ENCODE measurements around the gene PCDH9. TPM values are rescaled to one million over a fixed set of nuclear protein-coding genes. Genes with fewer than 3 reads are reported as not detected.

PCDH9 gene
- total RNA-seq, 2 donors from 2014 or later: 0.20 to 0.50 TPM

GRCh38 chr13:66354879-66355751, 875.0 kb downstream of the PCDH9 start:
- peaks cover 0 to 1% of the 10 kb centered on the region in 2 donors for H3K27me3 Mint-ChIP-seq
- H3K9me3 Mint-ChIP-seq: peaks cover 1% of the 10 kb centered on the region
- no peak overlapping the region for H3K27ac Mint-ChIP-seq
- H3K4me3 Mint-ChIP-seq: no peak overlapping the region
- H3K4me1 Mint-ChIP-seq (ENCODE audit: low read depth in 2 of 2): no peaks in the 10 kb centered on the region
- no peaks in the 10 kb centered on the region for H3K36me3 Mint-ChIP-seq
- DNase-seq (ENCODE audit: low spot score): no peak
- ATAC-seq: no peak

GRCh38 chr13:66353664-66354063, 876.5 kb downstream of the PCDH9 start:
- Mint-ChIP-seq H3K4me1 (ENCODE audit: low read depth in 2 of 2) (no peaks in the 10 kb centered on the region), H3K27ac (no peak overlapping the region), H3K27me3 (peaks cover 0 to 3% of the 10 kb centered on the region in 2 donors), H3K36me3 (no peaks in the 10 kb centered on the region), H3K9me3 (peaks cover 4% of the 10 kb centered on the region), H3K4me3 (no peak overlapping the region)
- ATAC-seq (no peak), DNase-seq (ENCODE audit: low spot score) (no peak)

GRCh38 chr13:66349966-66350365, 880.2 kb downstream of the PCDH9 start:
- Mint-ChIP-seq H3K27ac (no peak overlapping the region), H3K36me3 (no peaks in the 10 kb centered on the region), H3K4me3 (no peak overlapping the region), H3K9me3 (peaks cover 4% of the 10 kb centered on the region), H3K27me3 (peaks cover 0 to 3% of the 10 kb centered on the region in 2 donors), H3K4me1 (ENCODE audit: low read depth in 2 of 2) (no peaks in the 10 kb centered on the region)
- no peak for DNase-seq (ENCODE audit: low spot score)
- ATAC-seq: no peak

DNA sequence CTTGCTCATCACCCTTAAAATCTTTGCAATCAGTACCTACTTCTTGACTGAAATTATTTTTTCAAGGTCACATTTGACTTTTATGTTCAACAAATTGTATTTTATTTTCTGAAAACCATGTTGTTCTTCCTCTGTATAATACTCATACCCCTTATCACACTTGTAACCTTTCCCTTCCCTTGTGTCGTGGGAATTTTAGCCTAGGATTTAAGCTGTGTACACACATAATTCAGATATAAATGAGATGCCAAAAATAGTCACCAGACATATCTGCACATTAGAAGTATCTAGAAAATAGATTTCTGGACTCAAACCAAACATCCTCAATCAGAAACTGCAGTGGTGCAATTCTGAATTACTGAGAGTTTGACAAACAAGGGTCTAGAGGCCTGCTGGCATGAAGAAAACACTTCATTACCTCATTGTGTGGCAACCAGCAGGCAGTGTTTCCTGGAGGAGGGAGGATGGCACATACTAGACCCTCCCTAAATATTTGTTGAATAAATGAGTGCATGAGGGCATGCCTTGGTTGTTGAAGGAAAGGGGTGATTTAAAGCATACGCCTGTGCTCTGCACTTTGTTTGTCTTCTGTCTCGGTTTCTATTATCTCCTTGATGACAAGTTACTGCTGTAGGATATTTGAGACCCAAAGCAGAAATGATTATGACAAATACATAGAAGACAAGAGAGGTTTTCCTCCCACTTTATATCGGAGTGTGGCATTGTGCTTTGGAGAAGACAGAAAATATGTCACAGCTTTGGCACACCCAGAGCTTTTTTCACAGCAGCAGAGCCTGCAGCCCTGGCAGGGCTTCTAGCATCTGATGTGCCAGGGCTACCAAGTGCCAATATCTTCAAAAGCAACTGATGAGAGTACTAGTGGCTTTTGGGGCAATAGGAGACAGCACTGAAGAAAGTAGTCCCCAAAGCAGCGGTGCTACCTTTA, 881.1 kb downstream of the PCDH9 start:
- H3K36me3 Mint-ChIP-seq: no peaks in the 10 kb centered on the region
- H3K27me3 Mint-ChIP-seq: peaks cover 0 to 3% of the 10 kb centered on the region in 2 donors
- peaks cover 4% of the 10 kb centered on the region for H3K9me3 Mint-ChIP-seq
- DNase-seq (ENCODE audit: low spot score): no peak
- no peak overlapping the region for H3K4me3 Mint-ChIP-seq
- no peaks in the 10 kb centered on the region for H3K4me1 Mint-ChIP-seq (ENCODE audit: low read depth in 2 of 2)
- no peak for ATAC-seq
- no peak overlapping the region for H3K27ac Mint-ChIP-seq

DNA sequence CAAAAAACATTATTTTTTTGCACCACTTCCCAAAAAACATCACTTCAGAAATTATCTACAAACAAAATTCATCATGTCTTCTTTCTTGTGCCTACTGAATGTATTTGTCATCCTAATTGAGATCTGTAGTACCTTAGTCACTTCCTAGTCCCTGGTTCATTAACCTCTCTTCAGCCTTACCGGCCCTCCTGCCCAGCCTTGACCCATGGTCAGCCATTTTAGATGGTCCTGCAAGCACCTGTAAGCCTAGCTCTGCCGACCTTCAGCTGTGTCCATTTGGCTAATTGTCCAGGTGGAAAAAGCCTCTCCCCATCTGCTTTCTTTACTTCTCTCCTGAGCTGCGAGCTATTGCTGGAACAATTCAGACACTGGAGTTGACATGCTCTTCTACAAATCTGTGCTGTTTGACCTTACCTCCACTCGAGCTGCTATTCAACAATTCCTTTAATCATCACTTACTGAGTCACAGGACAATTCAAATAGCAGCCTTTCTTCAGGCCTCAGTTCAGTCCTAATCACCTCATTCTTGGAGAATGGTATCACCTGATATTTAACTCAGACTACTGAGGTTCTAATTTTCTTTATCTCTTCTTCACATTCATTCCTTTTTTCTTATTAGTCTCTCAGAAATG, 882.5 kb downstream of the PCDH9 start:
- DNase-seq (ENCODE audit: low spot score) (no peak), ATAC-seq (no peak)
- H3K36me3 Mint-ChIP-seq: no peaks in the 10 kb centered on the region
- H3K9me3 Mint-ChIP-seq: peaks cover 4% of the 10 kb centered on the region
- no peak overlapping the region for H3K4me3 Mint-ChIP-seq
- no peaks in the 10 kb centered on the region for H3K4me1 Mint-ChIP-seq (ENCODE audit: low read depth in 2 of 2)
- peaks cover 0 to 6% of the 10 kb centered on the region in 2 donors for H3K27me3 Mint-ChIP-seq
- no peak overlapping the region for H3K27ac Mint-ChIP-seq

- ATAC-seq (no peak), DNase-seq (ENCODE audit: low spot score) (no peak)
- H3K4me3 Mint-ChIP-seq: no peak overlapping the region
- H3K4me1 Mint-ChIP-seq (ENCODE audit: low read depth in 2 of 2): no peaks in the 10 kb centered on the region
- peaks cover 4% of the 10 kb centered on the region for H3K9me3 Mint-ChIP-seq
- H3K36me3 Mint-ChIP-seq: no peaks in the 10 kb centered on the region
- H3K27ac Mint-ChIP-seq: no peak overlapping the region
- H3K27me3 Mint-ChIP-seq: peaks cover 0 to 6% of the 10 kb centered on the region in 2 donors
Measured at GRCh38 chr13:66345971-66346370, 884.2 kb downstream of the PCDH9 start.

DNA sequence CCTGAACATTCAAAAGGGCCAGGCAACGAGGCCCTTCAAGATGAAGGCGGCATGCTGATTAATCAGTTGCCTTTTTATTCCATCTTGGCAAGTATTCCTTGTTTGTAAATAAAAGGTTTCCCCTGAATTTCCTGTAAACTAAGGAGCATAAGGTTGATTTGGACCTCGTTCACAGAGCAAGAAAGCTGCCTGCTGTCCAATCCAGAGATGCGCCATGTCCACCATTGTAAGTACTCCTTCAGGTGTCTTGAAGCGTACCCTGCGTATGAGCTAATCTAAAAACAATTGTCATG, 884.7 kb downstream of the PCDH9 start:
- DNase-seq (ENCODE audit: low spot score): no peak
- no peak overlapping the region for H3K27ac Mint-ChIP-seq
- H3K9me3 Mint-ChIP-seq: peaks cover 4% of the 10 kb centered on the region
- H3K36me3 Mint-ChIP-seq: no peaks in the 10 kb centered on the region
- H3K4me3 Mint-ChIP-seq: no peak overlapping the region
- H3K27me3 Mint-ChIP-seq: peaks cover 0 to 6% of the 10 kb centered on the region in 2 donors
- no peaks in the 10 kb centered on the region for H3K4me1 Mint-ChIP-seq (ENCODE audit: low read depth in 2 of 2)
- ATAC-seq: no peak

- Mint-ChIP-seq H3K9me3 (peaks cover 2% of the 10 kb centered on the region), H3K4me3 (no peak overlapping the region), H3K4me1 (ENCODE audit: low read depth in 2 of 2) (no peaks in the 10 kb centered on the region), H3K27ac (no peak overlapping the region), H3K27me3 (peaks cover 0 to 3% of the 10 kb centered on the region in 2 donors), H3K36me3 (no peaks in the 10 kb centered on the region)
- no peak for DNase-seq (ENCODE audit: low spot score)
- ATAC-seq: no peak
Measured at GRCh38 chr13:66344805-66345517, 885.2 kb downstream of the PCDH9 start.

- H3K4me1 Mint-ChIP-seq (ENCODE audit: low read depth in 2 of 2): no peaks in the 10 kb centered on the region
- ATAC-seq (no peak), DNase-seq (ENCODE audit: low spot score) (no peak)
- no peaks in the 10 kb centered on the region for H3K9me3 Mint-ChIP-seq
- H3K27me3 Mint-ChIP-seq: peaks cover 0 to 3% of the 10 kb centered on the region in 2 donors
- no peak overlapping the region for H3K4me3 Mint-ChIP-seq
- no peaks in the 10 kb centered on the region for H3K36me3 Mint-ChIP-seq
- no peak overlapping the region for H3K27ac Mint-ChIP-seq
Measured at GRCh38 chr13:66343224-66343828, 886.8 kb downstream of the PCDH9 start.

- no peak overlapping the region for H3K4me3 Mint-ChIP-seq
- no peaks in the 10 kb centered on the region for H3K9me3 Mint-ChIP-seq
- no peak overlapping the region for H3K27ac Mint-ChIP-seq
- ATAC-seq: no peak
- H3K4me1 Mint-ChIP-seq (ENCODE audit: low read depth in 2 of 2): no peaks in the 10 kb centered on the region
- peaks cover 0 to 3% of the 10 kb centered on the region in 2 donors for H3K27me3 Mint-ChIP-seq
- no peak for DNase-seq (ENCODE audit: low spot score)
- H3K36me3 Mint-ChIP-seq: no peaks in the 10 kb centered on the region
Measured at GRCh38 chr13:66341635-66342377, 888.3 kb downstream of the PCDH9 start.

DNA sequence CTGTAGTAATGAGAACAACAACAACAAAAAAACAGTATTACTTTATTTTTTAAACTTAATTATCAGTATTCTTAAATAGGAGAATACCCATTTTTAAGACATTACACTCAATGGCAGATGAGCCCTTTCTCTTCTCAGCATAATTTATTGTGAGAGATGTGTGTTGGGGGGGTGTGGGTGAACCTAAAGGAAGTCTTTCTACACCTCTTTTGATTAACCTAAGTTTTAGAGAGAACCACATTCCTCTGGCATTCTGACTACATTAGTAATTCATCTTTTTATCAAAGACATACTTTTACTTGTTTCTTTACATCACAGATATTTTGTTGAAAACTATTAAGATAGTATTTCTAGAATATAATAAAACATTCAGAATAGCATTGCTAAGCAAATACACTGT, 890.9 kb downstream of the PCDH9 start:
- Mint-ChIP-seq H3K4me1 (ENCODE audit: low read depth in 2 of 2) (no peaks in the 10 kb centered on the region), H3K9me3 (no peaks in the 10 kb centered on the region), H3K27ac (no peak overlapping the region), H3K36me3 (no peaks in the 10 kb centered on the region), H3K27me3 (peaks cover 0 to 3% of the 10 kb centered on the region in 2 donors), H3K4me3 (no peak overlapping the region)
- ATAC-seq (no peak), DNase-seq (ENCODE audit: low spot score) (no peak)

DNA sequence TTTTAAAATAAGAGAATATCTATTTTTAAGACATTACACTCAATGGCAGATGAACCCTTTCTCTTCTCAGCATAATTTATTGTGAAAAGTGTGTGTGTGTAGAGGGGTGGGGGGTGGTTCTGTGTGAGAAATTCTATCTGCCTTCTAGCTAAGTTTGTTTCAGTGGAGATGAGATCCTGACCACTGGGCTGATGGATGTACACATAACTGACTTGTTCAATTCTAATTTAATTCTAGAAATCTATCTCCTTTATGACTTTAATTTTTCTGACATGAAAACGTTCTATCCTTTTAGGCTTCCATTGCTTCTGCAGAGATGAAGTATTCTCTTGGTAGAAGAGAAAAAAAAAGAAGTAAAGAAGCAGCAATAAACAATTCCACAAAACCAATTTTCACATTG, 891.6 kb downstream of the PCDH9 start:
- H3K36me3 Mint-ChIP-seq: no peaks in the 10 kb centered on the region
- H3K4me3 Mint-ChIP-seq: no peak overlapping the region
- no peak for DNase-seq (ENCODE audit: low spot score)
- no peaks in the 10 kb centered on the region for H3K4me1 Mint-ChIP-seq (ENCODE audit: low read depth in 2 of 2)
- no peak overlapping the region for H3K27ac Mint-ChIP-seq
- H3K27me3 Mint-ChIP-seq: peaks cover 0 to 2% of the 10 kb centered on the region in 2 donors
- no peak for ATAC-seq
- H3K9me3 Mint-ChIP-seq: no peaks in the 10 kb centered on the region

Measured in natural killer cell treated with Interleukin-12 subunit alpha and Interleukin-12 subunit beta and Interleukin-15 and Interleukin-18, amount 100 ng/mL, for 72 hours (primary cell).